Epithelial cell of proximal tubule (primary cell): Measurements from ENCODE around the gene CUX1. TPM values are rescaled to one million over a fixed set of nuclear protein-coding genes. Genes with fewer than 3 reads are reported as not detected.

Experiments used
- DNase-seq: peaks from one replicate; pipeline ENCODE4 v3.0.0-alpha.2; 2011; ENCODE audit warnings: low read depth
- H3K4me3 ChIP-seq: 2 replicates; pipeline ENCODE4 v1.5.1; 2011; ENCODE audit warnings: low read depth, mild to moderate bottlenecking, low read length
- total RNA-seq: library from RNA; depleted of rRNA; stranded (reverse); fragments of >200 nt; gene quantifications from 2 replicates; pipeline ENCODE4 v1.2.3, GENCODE V29; 2015
- TF ChIP-seq, protein P1 (sequence below): conservative IDR thresholded peaks from 2 replicates; pipeline ENCODE4 v1.5.1; 2012; ENCODE audit warnings: low read depth, mild to moderate bottlenecking, low read length

Gene CUX1
- total RNA-seq, 1 donor from 2014 or later = 37.3 TPM

DNA sequence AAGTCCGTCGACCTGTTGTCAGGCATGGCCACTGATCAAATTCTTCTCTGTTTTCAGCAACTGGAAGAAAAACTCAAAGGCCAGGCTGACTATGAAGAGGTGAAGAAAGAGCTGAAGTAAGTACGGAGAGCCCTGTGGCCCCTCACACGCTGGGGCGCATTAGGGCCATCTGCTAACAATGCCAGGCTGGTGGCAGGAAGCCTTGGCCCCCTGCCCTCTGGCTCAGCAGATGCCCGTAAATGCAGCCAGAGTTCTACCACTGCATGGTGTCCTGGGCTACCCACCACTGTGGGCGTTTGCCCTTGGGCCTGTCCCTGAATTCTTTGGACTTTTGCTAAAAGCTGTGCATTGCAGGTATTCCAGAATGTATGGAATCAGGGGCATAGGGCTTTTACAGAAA, 372.3 kb downstream of the CUX1 start:
- no peak overlapping the region for H3K4me3 ChIP-seq
- DNase-seq = no peak
- TF ChIP-seq, protein P1, sequence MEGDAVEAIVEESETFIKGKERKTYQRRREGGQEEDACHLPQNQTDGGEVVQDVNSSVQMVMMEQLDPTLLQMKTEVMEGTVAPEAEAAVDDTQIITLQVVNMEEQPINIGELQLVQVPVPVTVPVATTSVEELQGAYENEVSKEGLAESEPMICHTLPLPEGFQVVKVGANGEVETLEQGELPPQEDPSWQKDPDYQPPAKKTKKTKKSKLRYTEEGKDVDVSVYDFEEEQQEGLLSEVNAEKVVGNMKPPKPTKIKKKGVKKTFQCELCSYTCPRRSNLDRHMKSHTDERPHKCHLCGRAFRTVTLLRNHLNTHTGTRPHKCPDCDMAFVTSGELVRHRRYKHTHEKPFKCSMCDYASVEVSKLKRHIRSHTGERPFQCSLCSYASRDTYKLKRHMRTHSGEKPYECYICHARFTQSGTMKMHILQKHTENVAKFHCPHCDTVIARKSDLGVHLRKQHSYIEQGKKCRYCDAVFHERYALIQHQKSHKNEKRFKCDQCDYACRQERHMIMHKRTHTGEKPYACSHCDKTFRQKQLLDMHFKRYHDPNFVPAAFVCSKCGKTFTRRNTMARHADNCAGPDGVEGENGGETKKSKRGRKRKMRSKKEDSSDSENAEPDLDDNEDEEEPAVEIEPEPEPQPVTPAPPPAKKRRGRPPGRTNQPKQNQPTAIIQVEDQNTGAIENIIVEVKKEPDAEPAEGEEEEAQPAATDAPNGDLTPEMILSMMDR = no peak

DNA sequence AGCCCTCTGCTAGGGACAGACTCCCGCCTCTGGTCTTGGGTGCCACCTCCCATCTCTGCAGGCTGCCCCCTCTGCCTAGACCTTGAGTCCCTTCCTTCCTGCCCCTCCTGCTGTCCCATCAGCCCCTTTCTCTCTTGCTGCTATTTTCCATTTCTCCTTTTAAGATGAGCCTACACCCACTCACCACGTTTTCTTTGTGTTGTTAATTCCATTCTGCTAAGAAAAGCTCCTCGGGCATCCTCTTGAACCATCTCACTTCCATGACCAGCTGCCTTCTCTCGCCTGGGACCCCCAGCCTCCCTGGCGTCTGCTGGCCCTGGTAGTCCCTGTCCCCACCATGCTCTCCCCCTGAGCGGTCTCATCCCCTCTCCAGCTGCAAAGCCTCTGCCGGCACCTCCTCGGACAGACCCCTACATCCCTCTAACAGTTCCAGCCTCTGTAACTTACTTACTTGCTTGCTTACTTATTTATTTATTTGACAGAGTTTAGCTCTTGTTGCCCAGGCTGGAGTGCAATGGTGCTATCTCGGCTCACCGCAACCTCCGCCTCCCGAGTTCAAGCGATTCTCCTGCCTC, 373.4 kb downstream of the CUX1 start:
- TF ChIP-seq, protein P1 = no peak
- DNase-seq = no peak
- H3K4me3 ChIP-seq = no peak overlapping the region

DNA sequence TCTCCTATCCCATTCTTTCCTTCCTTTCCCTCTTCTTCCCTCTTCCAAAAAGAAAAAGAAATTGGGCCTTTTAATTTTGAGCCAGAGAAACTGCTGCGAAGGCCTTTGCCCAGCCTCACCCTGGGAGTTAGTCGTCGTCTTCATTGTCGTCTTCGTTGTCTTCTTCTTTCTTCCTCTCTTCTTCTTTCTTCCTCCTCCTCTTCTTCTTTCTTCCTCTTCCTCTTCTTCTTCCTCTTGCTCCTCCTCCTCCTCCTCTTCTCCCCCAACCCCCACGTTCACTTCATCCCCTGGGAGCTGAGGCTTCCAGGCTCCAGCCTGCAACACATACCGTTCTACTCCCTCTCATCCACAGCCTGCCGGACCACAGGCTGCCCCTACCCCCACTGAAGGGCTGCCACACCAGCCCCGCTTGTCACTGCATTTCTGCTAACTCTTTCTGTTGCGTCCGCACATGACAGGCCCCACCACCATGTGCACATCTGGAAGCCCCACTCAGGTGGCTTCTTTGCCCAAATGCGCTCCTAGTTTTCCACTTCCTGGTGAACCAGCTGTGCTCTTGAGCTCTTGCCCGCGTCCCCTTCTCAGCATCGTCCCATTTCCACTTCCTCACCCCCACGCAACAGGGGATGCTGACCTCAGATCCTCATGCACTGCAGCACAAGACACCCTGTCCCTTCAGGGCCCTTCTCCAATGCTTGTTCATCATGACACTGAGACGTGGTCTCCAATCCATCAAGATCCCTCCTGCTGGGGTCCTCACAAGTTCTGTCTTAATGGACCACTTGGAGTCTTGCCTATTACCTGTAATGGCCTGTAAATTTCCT, 374.3 kb downstream of the CUX1 start:
- no peak for DNase-seq
- TF ChIP-seq, protein P1 = no peak
- no peak overlapping the region for H3K4me3 ChIP-seq

DNA sequence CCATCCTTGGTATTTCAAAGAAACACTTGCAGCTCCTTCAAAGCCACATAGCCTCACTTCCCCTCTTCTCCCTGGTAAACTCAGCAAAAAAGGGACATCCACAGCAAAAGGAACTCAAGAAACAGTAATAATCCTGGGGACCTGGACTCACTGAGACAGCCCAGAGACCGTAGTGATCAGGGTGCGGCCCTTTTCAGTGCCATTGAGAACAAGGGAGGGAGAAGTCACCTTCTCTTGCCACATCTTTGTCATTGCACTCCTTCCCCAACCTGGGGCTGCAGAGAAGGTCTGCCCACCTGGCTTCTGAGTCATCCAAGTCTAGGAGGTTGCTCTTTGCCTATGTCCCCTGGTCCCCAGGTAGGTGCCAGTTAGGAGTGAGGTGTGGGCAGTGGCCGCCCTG, 375.4 kb downstream of the CUX1 start:
- DNase-seq = no peak
- no peak overlapping the region for H3K4me3 ChIP-seq
- TF ChIP-seq, protein P1 = no peak

DNA sequence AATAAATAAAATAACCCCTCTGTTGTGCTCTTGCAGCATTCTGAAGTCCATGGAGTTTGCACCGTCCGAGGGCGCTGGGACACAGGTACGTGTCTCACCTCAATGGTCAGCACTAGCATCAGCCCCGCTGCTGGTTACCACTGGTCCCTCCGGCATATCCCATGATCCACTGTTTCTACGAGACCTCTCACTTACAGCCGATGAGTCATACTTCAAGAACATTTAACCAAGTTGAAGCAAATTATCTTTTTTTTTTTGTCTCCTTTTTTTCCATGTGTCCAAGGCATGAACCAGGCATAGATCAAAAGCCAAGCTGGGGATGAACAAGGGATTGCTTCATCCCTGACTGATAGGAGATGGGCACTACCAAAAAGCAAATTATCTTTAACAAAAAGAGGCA, 376.4 kb downstream of the CUX1 start:
- DNase-seq = no peak
- no peak overlapping the region for H3K4me3 ChIP-seq
- TF ChIP-seq, protein P1 = no peak

DNA sequence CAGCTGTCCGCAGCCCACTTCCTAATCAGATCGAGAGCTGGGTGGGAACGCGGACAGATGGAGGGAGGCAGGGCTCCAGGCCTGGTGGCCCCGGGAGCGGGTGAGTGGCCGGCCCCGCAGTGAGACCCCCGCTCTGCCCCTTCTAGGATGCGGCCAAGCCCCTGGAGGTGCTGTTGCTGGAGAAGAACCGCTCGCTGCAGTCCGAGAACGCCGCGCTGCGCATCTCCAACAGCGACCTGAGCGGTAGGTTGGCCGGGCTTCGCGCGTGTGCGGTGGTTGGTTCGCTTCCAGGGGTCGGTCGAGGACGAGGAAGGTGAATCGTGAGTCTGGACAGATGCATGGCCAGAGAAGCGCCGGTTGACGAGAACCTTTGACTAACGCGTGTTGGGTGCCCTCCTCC, 377.9 kb downstream of the CUX1 start:
- DNase-seq = no peak
- no peak overlapping the region for H3K4me3 ChIP-seq
- TF ChIP-seq, protein P1 = no peak
